ENCODE data around the gene CHST1.

Gene CHST1

GRCh38 chr11:45605051-45605450 is 60.4 kb downstream of the CHST1 start:
- no peak for DNase-seq (ENCODE audit: low spot score)

- no peak for DNase-seq (ENCODE audit: low spot score)
Observed at GRCh38 chr11:45603946-45604682, 61.3 kb downstream of the CHST1 start.

- DNase-seq (ENCODE audit: low spot score): no peak
Observed at GRCh38 chr11:45599161-45599943, 66.1 kb downstream of the CHST1 start.

Measured in kidney tubule cell (primary cell).